ENCODE data around the gene KIAA1217. TPM values are rescaled to one million over a fixed set of nuclear protein-coding genes. Genes with fewer than 3 reads are reported as not detected.
A peak's percentile ranks its signal among the peaks of the same experiment; 100 is the strongest.
"Not testable (repeated sequence)": the region's sequence is repeated elsewhere in the genome, so short reads cannot be mapped to it uniquely, and the experiment has no call there.

The KIAA1217 gene
- total RNA-seq, 6 experiments from 2014 or later, result 10.4 to 25.5 (median 14.9) TPM

DNA sequence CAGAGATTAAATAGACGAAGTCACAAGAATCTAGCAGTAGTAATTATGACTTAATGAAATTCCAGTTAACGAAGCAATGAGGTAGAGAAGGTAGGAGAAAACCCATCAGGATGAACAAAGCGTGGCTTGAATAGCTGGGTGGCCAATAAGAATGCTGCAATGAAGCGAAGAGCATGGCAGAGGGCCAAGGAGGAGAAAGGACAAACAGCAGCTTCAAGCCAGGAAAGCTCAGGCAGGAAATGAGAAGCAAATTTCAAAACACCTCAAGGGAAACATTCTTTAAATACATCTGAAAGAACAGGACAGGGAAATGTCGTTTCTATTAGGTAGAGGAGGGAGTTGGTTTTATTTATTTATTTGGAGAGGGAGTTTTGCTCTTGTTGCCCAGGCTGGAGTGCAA, 122.5 kb downstream of the KIAA1217 start:
- no peak overlapping the region for H3K27ac ChIP-seq
- H3K4me3 ChIP-seq, result no peak overlapping the region
- no peaks in the 10 kb centered on the region for H3K36me3 ChIP-seq
- H3K27me3 ChIP-seq, result no peaks in the 10 kb centered on the region
- intact Hi-C loops (cut with DNase I), result no loop called here
- peak in 2 of 4 donors; percentile 30 to 38 for ATAC-seq
- 34% methylated on average over 4 of the region's 5 CpGs for WGBS (ENCODE audit: insufficient coverage, low coverage, low lambda C conversion rate, missing lambda C conversion rate)
- H3K4me1 ChIP-seq, result no peaks in the 10 kb centered on the region
- TF ChIP-seq, protein P1, sequence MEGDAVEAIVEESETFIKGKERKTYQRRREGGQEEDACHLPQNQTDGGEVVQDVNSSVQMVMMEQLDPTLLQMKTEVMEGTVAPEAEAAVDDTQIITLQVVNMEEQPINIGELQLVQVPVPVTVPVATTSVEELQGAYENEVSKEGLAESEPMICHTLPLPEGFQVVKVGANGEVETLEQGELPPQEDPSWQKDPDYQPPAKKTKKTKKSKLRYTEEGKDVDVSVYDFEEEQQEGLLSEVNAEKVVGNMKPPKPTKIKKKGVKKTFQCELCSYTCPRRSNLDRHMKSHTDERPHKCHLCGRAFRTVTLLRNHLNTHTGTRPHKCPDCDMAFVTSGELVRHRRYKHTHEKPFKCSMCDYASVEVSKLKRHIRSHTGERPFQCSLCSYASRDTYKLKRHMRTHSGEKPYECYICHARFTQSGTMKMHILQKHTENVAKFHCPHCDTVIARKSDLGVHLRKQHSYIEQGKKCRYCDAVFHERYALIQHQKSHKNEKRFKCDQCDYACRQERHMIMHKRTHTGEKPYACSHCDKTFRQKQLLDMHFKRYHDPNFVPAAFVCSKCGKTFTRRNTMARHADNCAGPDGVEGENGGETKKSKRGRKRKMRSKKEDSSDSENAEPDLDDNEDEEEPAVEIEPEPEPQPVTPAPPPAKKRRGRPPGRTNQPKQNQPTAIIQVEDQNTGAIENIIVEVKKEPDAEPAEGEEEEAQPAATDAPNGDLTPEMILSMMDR (IDR thresholded peaks at IDR 0.05), result no peak
- no peak for TF ChIP-seq POLR2A (IDR thresholded peaks at IDR 0.05)
- no peaks in the 10 kb centered on the region for H3K9me3 ChIP-seq
- no peak for DNase-seq

DNA sequence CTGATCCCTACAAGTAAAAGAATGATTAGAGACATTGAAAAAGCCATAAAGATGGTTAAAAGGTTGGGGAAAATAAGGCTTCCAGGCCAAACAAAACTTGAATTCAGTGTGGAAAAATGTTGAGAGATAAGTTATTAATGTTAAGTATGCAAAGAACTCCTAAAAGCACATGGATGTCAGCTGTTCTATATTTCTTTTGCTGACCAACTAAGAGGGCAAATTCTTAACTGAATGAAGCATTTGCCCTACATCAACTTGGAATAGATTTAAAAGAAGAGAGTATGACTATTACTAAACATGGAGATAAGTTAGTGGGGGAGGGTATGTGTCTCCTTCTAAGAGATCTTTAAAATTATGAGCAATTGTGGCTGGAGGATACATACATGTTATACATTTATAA, 124.8 kb downstream of the KIAA1217 start:
- Histone ChIP-seq H3K4me3 (no peak overlapping the region), H3K4me1 (no peaks in the 10 kb centered on the region)

GRCh38 chr10:24334279-24334939, 125.5 kb downstream of the KIAA1217 start:
- no peak for ATAC-seq
- H3K4me1 ChIP-seq, result no peaks in the 10 kb centered on the region
- H3K9me3 ChIP-seq, result no peaks in the 10 kb centered on the region
- H3K27ac ChIP-seq, result no peak overlapping the region
- WGBS (ENCODE audit: insufficient coverage, low coverage, low lambda C conversion rate, missing lambda C conversion rate), result 62% methylated on average over 1 of the region's 1 CpG
- H3K4me3 ChIP-seq, result no peak overlapping the region
- no peaks in the 10 kb centered on the region for H3K36me3 ChIP-seq
- no peaks in the 10 kb centered on the region for H3K27me3 ChIP-seq
- intact Hi-C loops (cut with DNase I), result no loop called here
- no peak for DNase-seq
- TF ChIP-seq POLR2A (IDR thresholded peaks at IDR 0.05), result no peak
- TF ChIP-seq, protein P1 (IDR thresholded peaks at IDR 0.05), result no peak

More for the DNA sequence above, 124.8 kb downstream of the KIAA1217 start:
- Histone ChIP-seq H3K27ac (no peak overlapping the region), H3K9me3 (no peaks in the 10 kb centered on the region), H3K27me3 (no peaks in the 10 kb centered on the region), H3K36me3 (no peaks in the 10 kb centered on the region)
- intact Hi-C loops (cut with DNase I), result no loop called here
- no peak for TF ChIP-seq POLR2A (IDR thresholded peaks at IDR 0.05)
- TF ChIP-seq, protein P1 (IDR thresholded peaks at IDR 0.05), result no peak
- ATAC-seq (no peak), DNase-seq (no peak)

- intact Hi-C loops (cut with DNase I); H3K4me1 ChIP-seq; H3K4me3 ChIP-seq; H3K9me3 ChIP-seq; H3K27ac ChIP-seq; DNase-seq; ATAC-seq; H3K27me3 ChIP-seq; H3K36me3 ChIP-seq: not testable (repeated sequence)
- WGBS (ENCODE audit: insufficient coverage, low coverage, low lambda C conversion rate, missing lambda C conversion rate), result 69% methylated on average over 6 of the region's 7 CpGs
These were observed 128.8 kb downstream of the KIAA1217 start for GRCh38 chr10:24337723-24338122.

GRCh38 chr10:24339387-24339786, 130.4 kb downstream of the KIAA1217 start:
- Histone ChIP-seq H3K36me3 (no peaks in the 10 kb centered on the region), H3K9me3 (no peaks in the 10 kb centered on the region), H3K27ac (no peak overlapping the region), H3K4me1 (no peaks in the 10 kb centered on the region), H3K27me3 (no peaks in the 10 kb centered on the region), H3K4me3 (no peak overlapping the region)
- intact Hi-C loops (cut with DNase I), result no loop called here
- DNase-seq (no peak), ATAC-seq (peak in 3 of 4 donors; percentile 25 to 91 (median 54))
- TF ChIP-seq, protein P1 (IDR thresholded peaks at IDR 0.05), result no peak
- no peak for TF ChIP-seq POLR2A (IDR thresholded peaks at IDR 0.05)
- WGBS (ENCODE audit: insufficient coverage, low coverage, low lambda C conversion rate, missing lambda C conversion rate), result 33% methylated on average over 1 of the region's 1 CpG
